Measurements from ENCODE around the gene NBPF1.
"Not testable (repeated sequence)": the region's sequence is repeated elsewhere in the genome, so short reads cannot be mapped to it uniquely, and the experiment has no call there.

DNA sequence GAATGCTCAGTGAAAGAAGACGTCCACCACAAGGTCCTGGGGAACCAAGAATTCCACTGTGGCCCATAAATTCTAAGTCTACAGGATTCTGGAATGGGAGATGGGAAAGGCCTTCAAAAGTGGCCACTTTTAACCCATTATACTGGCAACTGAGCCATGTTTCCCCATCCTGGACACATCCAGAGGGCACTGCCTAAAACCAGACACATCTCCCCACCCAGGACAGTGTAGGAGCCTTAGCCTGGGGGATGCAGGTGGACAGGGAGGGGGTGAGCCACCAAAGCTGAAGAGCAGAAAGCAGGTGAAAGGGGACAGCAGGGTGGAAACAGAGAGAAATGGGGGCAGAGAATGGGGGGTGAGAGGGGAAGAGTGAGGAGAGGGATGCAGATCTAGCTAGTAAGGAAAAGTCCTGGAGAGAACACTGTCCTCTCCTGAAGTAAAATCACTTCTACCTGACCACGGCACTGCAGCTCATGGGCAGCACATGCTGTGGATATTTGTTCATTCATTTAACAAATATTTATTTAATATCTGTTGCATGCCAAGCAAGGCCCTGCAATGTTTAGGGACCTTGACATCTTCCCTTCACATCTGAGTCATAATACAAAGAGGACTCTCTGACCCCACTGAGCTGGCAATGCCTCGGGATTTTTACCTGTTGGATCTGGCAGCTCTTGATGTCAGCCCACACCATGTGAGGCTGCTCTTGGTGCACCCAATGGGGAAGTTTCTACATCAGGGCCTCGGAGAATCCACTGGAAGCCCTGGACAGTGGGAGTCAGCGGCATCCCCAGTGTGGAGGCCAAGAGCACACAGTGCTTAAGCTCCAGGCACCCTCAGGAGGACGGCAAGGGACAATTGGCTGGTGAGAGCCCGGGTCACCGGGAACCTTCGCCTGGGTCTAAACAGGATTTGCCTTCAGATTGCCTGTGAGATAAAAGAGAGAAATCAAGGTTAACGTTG lies 5.2 kb downstream of the NBPF1 start:
- TF ChIP-seq CTCF (IDR thresholded peaks at IDR 0.05 in 8 of 11, conservative IDR thresholded peaks at IDR 0.05 in 3 of 11); POLR2A (IDR thresholded peaks at IDR 0.05); POLR2AphosphoS5 (IDR thresholded peaks at IDR 0.05): not testable (repeated sequence)

All from spleen (tissue), 7 donors.